Tibial nerve (tissue), 4 donors: Measurements from ENCODE around the gene ZNHIT2. TPM values are rescaled to one million over a fixed set of nuclear protein-coding genes. Genes with fewer than 3 reads are reported as not detected.

Experiments used
- DNase-seq, 2 donors: peaks; one replicate each; pipeline ENCODE4 v3.0.0-alpha.2; 2019; ENCODE audit warnings: low spot score in 2 of 2
- H3K27ac ChIP-seq, 4 donors: fragments of 200-600 bp; sonication (generic) in 3 of 4; one replicate each; pipeline ENCODE4 v1.5.1; 2017 to 2019; ENCODE audit warnings: mild to moderate bottlenecking in 1 of 4
- H3K27me3 ChIP-seq, 2 donors: fragments of 200-600 bp; sonication (generic) in 1 of 2; one replicate each; pipeline versions ENCODE4 v1.5.1 to v1.6.0; 2017 to 2019
- H3K36me3 ChIP-seq, 3 donors: fragments of 200-600 bp; sonication (generic); one replicate each; pipeline ENCODE4 v1.5.1; 2018 to 2019
- H3K4me1 ChIP-seq, 4 donors: fragments of 200-600 bp; sonication (generic) in 3 of 4; one replicate each; pipeline ENCODE4 v1.5.1; 2017 to 2019
- H3K4me3 ChIP-seq, 4 donors: fragments of 200-600 bp; sonication (generic) in 3 of 4; one replicate each; pipeline ENCODE4 v1.5.1; 2017 to 2019; ENCODE audit warnings: mild to moderate bottlenecking in 1 of 4, moderate library complexity in 1 of 4
- H3K9me3 ChIP-seq, 4 donors: fragments of 200-600 bp; sonication (generic) in 3 of 4; one replicate each; pipeline ENCODE4 v1.5.1; 2017 to 2019
- CTCF ChIP-seq, 5 experiments: fragments of 200-600 bp in 3 of 5; fragments of 450-650 bp in 2 of 5; sonication (generic) in 3 of 5; IDR thresholded peaks; one replicate each; pipeline ENCODE4 v1.5.1; 2016 to 2019; ENCODE audit warnings: antibody characterized with exemption in 5 of 5, mild to moderate bottlenecking in 3 of 5, moderate library complexity in 2 of 5
- EP300 ChIP-seq, 2 donors: sonication (generic); formaldehyde crosslinking; IDR thresholded peaks; one replicate each; pipeline ENCODE4 v1.6.1; 2017; ENCODE audit warnings: antibody characterized with exemption in 2 of 2, mild to moderate bottlenecking in 1 of 2
- POLR2A ChIP-seq, 2 donors: fragments of 450-650 bp; IDR thresholded peaks; one replicate each; pipeline ENCODE4 v1.6.1; 2017; ENCODE audit warnings: antibody characterized with exemption in 2 of 2, mild to moderate bottlenecking in 2 of 2, moderate library complexity in 2 of 2
- WGBS, 2 donors: methylation state at CpG; one replicate each; pipeline ENCODE4 v1.1.5; 2018; 5-methylcytosine and 5-hydroxymethylcytosine counted together
- total RNA-seq, 4 donors: library from RNA; depleted of rRNA; stranded (reverse); fragments of >200 nt; gene quantifications; one replicate each; pipeline ENCODE4 v1.1.0, GENCODE V29; 2016

The ZNHIT2 gene
- total RNA-seq, 4 donors from 2014 or later, result 19.2 to 26.8 (median 22.6) TPM

GRCh38 chr11:65083134-65083833 lies 34.2 kb downstream of the ZNHIT2 start:
- no peaks in the 10 kb centered on the region for H3K27me3 ChIP-seq
- 5 to 7% methylated on average over 13 of the region's 13 CpGs for whole genome bisulfite sequencing, 2 donors
- H3K27ac ChIP-seq, result peak overlapping the region in 3 of 4 donors; percentile 96 to 98 (median 98)
- H3K4me1 ChIP-seq, result peaks cover 0 to 26% (median 19%) of the 10 kb centered on the region in 4 donors
- H3K36me3 ChIP-seq, result peaks cover 0 to 33% (median 5%) of the 10 kb centered on the region in 3 donors
- no peaks in the 10 kb centered on the region for H3K9me3 ChIP-seq
- peak overlapping the region; percentile 65 to 89 (median 86) for H3K4me3 ChIP-seq
- TF ChIP-seq POLR2A (IDR thresholded peaks at IDR 0.05), result no peak
- no peak for TF ChIP-seq EP300 (IDR thresholded peaks at IDR 0.05)
- no peak for TF ChIP-seq CTCF (IDR thresholded peaks at IDR 0.05)
- no peak for DNase-seq

- Histone ChIP-seq H3K27ac (peak overlapping the region in 1 of 4 donors; percentile 10), H3K4me3 (no peak overlapping the region), H3K9me3 (no peaks in the 10 kb centered on the region), H3K36me3 (no peaks in the 10 kb centered on the region), H3K4me1 (peaks cover 0 to 9% (median 7%) of the 10 kb centered on the region in 4 donors), H3K27me3 (no peaks in the 10 kb centered on the region)
- no peak for DNase-seq
- TF ChIP-seq POLR2A (IDR thresholded peaks at IDR 0.05) (no peak), CTCF (IDR thresholded peaks at IDR 0.05) (no peak), EP300 (IDR thresholded peaks at IDR 0.05) (no peak)
- WGBS, 2 donors, result 84 to 92% methylated on average over 9 of the region's 9 CpGs
Measured at GRCh38 chr11:65078786-65079342, 38.6 kb downstream of the ZNHIT2 start.

- no peaks in the 10 kb centered on the region for H3K27me3 ChIP-seq
- no peak for DNase-seq
- H3K4me3 ChIP-seq, result no peak overlapping the region
- H3K9me3 ChIP-seq, result no peaks in the 10 kb centered on the region
- 58 to 72% methylated on average over 2 to 3 of the region's 3 CpGs for WGBS, 2 donors
- H3K27ac ChIP-seq, result peak overlapping the region in 1 of 4 donors; percentile 10
- TF ChIP-seq CTCF (IDR thresholded peaks at IDR 0.05) (peak in 3 of 5 experiments; percentile 17 to 53 (median 31)), POLR2A (IDR thresholded peaks at IDR 0.05) (no peak)
- H3K36me3 ChIP-seq, result no peaks in the 10 kb centered on the region
- peaks cover 0 to 2% (median 1%) of the 10 kb centered on the region in 4 donors for H3K4me1 ChIP-seq
Measured at GRCh38 chr11:65078151-65078550, 39.4 kb downstream of the ZNHIT2 start.

- no peak for TF ChIP-seq CTCF (IDR thresholded peaks at IDR 0.05)
- no peak for TF ChIP-seq EP300 (IDR thresholded peaks at IDR 0.05)
- TF ChIP-seq POLR2A (IDR thresholded peaks at IDR 0.05), result no peak
- 72 to 82% methylated on average over 4 of the region's 4 CpGs for WGBS, 2 donors
- DNase-seq, result no peak
- no peak overlapping the region for H3K27ac ChIP-seq
- H3K27me3 ChIP-seq, result no peaks in the 10 kb centered on the region
- no peaks in the 10 kb centered on the region for H3K9me3 ChIP-seq
- H3K36me3 ChIP-seq, result no peaks in the 10 kb centered on the region
- H3K4me1 ChIP-seq, result no peaks in the 10 kb centered on the region
- H3K4me3 ChIP-seq, result no peak overlapping the region
Measured at GRCh38 chr11:65077451-65077850, 40.0 kb downstream of the ZNHIT2 start.

- WGBS, 2 donors, result 64 to 75% methylated on average over 1 of the region's 1 CpG
- TF ChIP-seq CTCF (IDR thresholded peaks at IDR 0.05) (no peak), POLR2A (IDR thresholded peaks at IDR 0.05) (no peak)
Measured at GRCh38 chr11:65072631-65072966, 44.9 kb downstream of the ZNHIT2 start.

More at GRCh38 chr11:65072631-65072966, 44.9 kb downstream of the ZNHIT2 start:
- Histone ChIP-seq H3K36me3 (no peaks in the 10 kb centered on the region), H3K9me3 (no peaks in the 10 kb centered on the region), H3K27ac (no peak overlapping the region), H3K4me1 (no peaks in the 10 kb centered on the region), H3K4me3 (no peak overlapping the region), H3K27me3 (no peaks in the 10 kb centered on the region)
- DNase-seq, result no peak
